Retinal pigment epithelial cell (primary cell): ENCODE data around the gene NEGR1.

ENCODE experiments used
- DNase-seq: peaks from one replicate; pipeline ENCODE4 v3.0.0-alpha.2; 2010; ENCODE audit warnings: low read depth
- H3K4me3 ChIP-seq: 2 replicates; pipeline ENCODE4 v1.5.1; 2011; ENCODE audit warnings: mild to moderate bottlenecking, low read length, control low read depth, moderate library complexity
- CTCF ChIP-seq: conservative IDR thresholded peaks from 2 replicates; pipeline ENCODE4 v1.5.1; 2011; ENCODE audit warnings: low read depth, low read length, control low read depth, inconsistent platforms

The NEGR1 gene

GRCh38 chr1:71647513-71648300 lies 634.6 kb downstream of the NEGR1 start:
- TF ChIP-seq CTCF, result no peak
- no peak for DNase-seq
- H3K4me3 ChIP-seq, result no peak overlapping the region

GRCh38 chr1:71645015-71645414 lies 637.3 kb downstream of the NEGR1 start:
- DNase-seq, result no peak
- TF ChIP-seq CTCF, result no peak
- no peak overlapping the region for H3K4me3 ChIP-seq

- no peak for DNase-seq
- no peak for TF ChIP-seq CTCF
- no peak overlapping the region for H3K4me3 ChIP-seq
Measured at GRCh38 chr1:71641903-71642302, 640.4 kb downstream of the NEGR1 start.

GRCh38 chr1:71640998-71641397 lies 641.3 kb downstream of the NEGR1 start:
- TF ChIP-seq CTCF, result no peak
- no peak for DNase-seq
- H3K4me3 ChIP-seq, result no peak overlapping the region

- DNase-seq, result no peak
- H3K4me3 ChIP-seq, result no peak overlapping the region
- no peak for TF ChIP-seq CTCF
Measured at GRCh38 chr1:71640116-71640515, 642.2 kb downstream of the NEGR1 start.

GRCh38 chr1:71638081-71638766 lies 644.1 kb downstream of the NEGR1 start:
- peak; percentile 23 for DNase-seq
- TF ChIP-seq CTCF, result no peak
- H3K4me3 ChIP-seq, result no peak overlapping the region

GRCh38 chr1:71635568-71635967 lies 646.8 kb downstream of the NEGR1 start:
- no peak for TF ChIP-seq CTCF
- H3K4me3 ChIP-seq, result no peak overlapping the region
- no peak for DNase-seq
